ENCODE data around the gene WDR70. TPM values are rescaled to one million over a fixed set of nuclear protein-coding genes. Genes with fewer than 3 reads are reported as not detected.

WDR70 gene
- total RNA-seq, 2 donors from 2014 or later: 34.2 to 36.1 TPM

DNA sequence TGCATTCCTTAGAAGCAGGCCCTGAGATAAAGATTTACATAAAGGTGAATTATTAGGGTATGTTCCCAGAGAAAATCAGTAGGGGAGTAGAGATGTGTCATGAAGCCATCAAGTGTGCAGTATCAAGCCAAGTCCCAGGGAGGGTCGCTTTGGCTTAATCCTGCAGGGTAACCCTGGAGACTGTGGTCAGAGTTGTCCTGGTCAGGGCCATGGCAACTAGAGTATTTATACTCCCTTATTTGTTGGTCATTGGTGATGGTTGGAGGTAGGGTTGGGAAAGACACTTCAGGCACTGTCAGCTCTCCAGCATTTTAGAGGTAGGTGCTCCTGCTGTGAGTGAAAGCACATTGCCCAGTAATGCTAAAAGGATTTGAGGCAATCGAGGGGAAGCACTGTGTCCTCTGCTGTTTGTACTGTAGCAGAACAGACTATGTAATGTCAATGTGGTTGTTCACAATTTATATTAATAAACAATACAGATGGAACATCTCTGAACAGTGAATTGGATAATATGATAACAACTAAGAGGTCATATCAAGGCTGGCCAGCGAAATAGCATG is 351.9 kb downstream of the WDR70 start:
- H3K36me3 Mint-ChIP-seq (ENCODE audit: low read depth): peaks cover 7% of the 10 kb centered on the region
- no peak overlapping the region for H3K27ac ChIP-seq (ENCODE audit: low read depth, low read length)
- 87% methylated on average over 3 of the region's 3 CpGs; no CpG with 5 or more reads in 1 of the 2 experiments for WGBS, 2 experiments (ENCODE audit: insufficient coverage in 1 of 2, insufficient read length in 1 of 2)
- H3K9ac ChIP-seq (ENCODE audit: extremely low read depth, low read length, poor library complexity, severe bottlenecking): no peak overlapping the region
- no peaks in the 10 kb centered on the region for H3K4me1 ChIP-seq (ENCODE audit: control insufficient read depth, insufficient read depth, low read length)
- no peaks in the 10 kb centered on the region for H3K27me3 Mint-ChIP-seq (ENCODE audit: insufficient read depth)
- peaks cover 7% of the 10 kb centered on the region for H3K4me1 Mint-ChIP-seq
- no peaks in the 10 kb centered on the region for H3K9me3 ChIP-seq (ENCODE audit: control insufficient read depth, low read length)
- no peak for DNase-seq
- no peak overlapping the region for H3K27ac Mint-ChIP-seq
- H3K4me3 ChIP-seq (ENCODE audit: low read length): no peak overlapping the region
- H3K9me3 Mint-ChIP-seq: no peaks in the 10 kb centered on the region
- TF ChIP-seq, protein P1, sequence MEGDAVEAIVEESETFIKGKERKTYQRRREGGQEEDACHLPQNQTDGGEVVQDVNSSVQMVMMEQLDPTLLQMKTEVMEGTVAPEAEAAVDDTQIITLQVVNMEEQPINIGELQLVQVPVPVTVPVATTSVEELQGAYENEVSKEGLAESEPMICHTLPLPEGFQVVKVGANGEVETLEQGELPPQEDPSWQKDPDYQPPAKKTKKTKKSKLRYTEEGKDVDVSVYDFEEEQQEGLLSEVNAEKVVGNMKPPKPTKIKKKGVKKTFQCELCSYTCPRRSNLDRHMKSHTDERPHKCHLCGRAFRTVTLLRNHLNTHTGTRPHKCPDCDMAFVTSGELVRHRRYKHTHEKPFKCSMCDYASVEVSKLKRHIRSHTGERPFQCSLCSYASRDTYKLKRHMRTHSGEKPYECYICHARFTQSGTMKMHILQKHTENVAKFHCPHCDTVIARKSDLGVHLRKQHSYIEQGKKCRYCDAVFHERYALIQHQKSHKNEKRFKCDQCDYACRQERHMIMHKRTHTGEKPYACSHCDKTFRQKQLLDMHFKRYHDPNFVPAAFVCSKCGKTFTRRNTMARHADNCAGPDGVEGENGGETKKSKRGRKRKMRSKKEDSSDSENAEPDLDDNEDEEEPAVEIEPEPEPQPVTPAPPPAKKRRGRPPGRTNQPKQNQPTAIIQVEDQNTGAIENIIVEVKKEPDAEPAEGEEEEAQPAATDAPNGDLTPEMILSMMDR (conservative IDR thresholded peaks at IDR 0.05): no peak
- no peak overlapping the region for H3K4me3 Mint-ChIP-seq
- no peaks in the 10 kb centered on the region for H3K27me3 ChIP-seq (ENCODE audit: control insufficient read depth, insufficient read depth, low read length, poor library complexity, severe bottlenecking)
- peaks cover 3% of the 10 kb centered on the region for H3K36me3 ChIP-seq (ENCODE audit: control insufficient read depth, insufficient read depth, low read length)

DNA sequence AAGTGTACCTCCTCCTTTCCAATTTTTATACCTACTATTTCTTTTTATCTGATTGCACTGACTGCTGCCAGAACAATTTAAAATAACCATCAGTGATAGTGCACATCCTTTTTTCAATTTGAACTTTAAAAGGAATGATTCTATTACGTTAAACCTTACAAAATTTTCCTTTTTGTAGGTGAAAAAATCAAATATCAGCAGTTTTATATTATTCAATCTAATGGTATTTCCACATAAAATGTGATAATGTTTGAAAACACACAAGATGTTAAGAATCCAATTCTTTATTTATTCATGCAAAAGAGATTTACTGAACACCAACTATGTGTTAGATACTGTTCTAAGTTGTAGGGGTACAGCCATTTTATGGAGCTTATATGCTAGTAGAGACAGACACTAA is 355.0 kb downstream of the WDR70 start:
- no CpG with 5 or more reads among the region's 1 CpG for WGBS, 2 experiments (ENCODE audit: insufficient coverage in 1 of 2, insufficient read length in 1 of 2)
- no peaks in the 10 kb centered on the region for H3K36me3 ChIP-seq (ENCODE audit: control insufficient read depth, insufficient read depth, low read length)
- peaks cover 2% of the 10 kb centered on the region for H3K36me3 Mint-ChIP-seq (ENCODE audit: low read depth)

DNA sequence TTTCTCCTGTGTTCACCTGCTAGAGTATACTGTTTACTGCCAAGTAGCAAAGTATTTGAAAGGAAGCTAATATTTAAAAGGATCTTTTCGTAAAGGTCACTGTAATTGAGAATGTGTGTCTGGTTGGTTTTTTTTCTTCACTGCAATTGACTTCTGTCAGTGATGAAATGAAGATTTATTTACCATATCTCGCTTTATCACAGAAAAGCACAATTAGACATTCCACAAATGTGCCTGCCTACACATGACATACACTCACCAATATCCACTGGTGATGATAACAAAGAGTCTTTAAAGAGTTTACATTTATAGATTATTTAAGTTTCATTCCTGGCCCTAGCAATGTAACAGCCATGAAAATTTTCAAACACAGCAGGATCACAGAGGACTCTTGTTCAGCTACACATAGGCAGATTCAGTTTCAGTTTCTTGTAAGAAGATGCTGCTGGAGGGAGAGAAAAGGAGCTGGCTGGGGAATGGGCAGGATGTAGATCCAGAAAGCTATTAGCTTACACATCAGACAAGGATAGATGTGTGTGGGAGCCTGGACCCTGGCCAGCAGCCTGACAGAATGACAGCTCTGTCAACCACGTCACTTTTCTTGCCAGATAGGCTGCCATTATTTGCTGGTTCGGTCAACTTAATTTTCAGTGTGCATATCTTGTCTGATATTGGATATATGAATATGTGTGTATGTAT is 356.7 kb downstream of the WDR70 start:
- no peaks in the 10 kb centered on the region for H3K27me3 ChIP-seq (ENCODE audit: control insufficient read depth, insufficient read depth, low read length, poor library complexity, severe bottlenecking)
- no peak overlapping the region for H3K9ac ChIP-seq (ENCODE audit: extremely low read depth, low read length, poor library complexity, severe bottlenecking)
- 69% methylated on average over 4 of the region's 4 CpGs; no CpG with 5 or more reads in 1 of the 2 experiments for WGBS, 2 experiments (ENCODE audit: insufficient coverage in 1 of 2, insufficient read length in 1 of 2)
- no peaks in the 10 kb centered on the region for H3K36me3 ChIP-seq (ENCODE audit: control insufficient read depth, insufficient read depth, low read length)
- H3K27me3 Mint-ChIP-seq (ENCODE audit: insufficient read depth): no peaks in the 10 kb centered on the region
- no peak overlapping the region for H3K4me3 ChIP-seq (ENCODE audit: low read length)
- DNase-seq: no peak
- no peaks in the 10 kb centered on the region for H3K4me1 ChIP-seq (ENCODE audit: control insufficient read depth, insufficient read depth, low read length)
- H3K9me3 ChIP-seq (ENCODE audit: control insufficient read depth, low read length): no peaks in the 10 kb centered on the region
- TF ChIP-seq, protein P1 (conservative IDR thresholded peaks at IDR 0.05): no peak
- peaks cover 3% of the 10 kb centered on the region for H3K36me3 Mint-ChIP-seq (ENCODE audit: low read depth)
- H3K4me1 Mint-ChIP-seq: no peaks in the 10 kb centered on the region
- no peak overlapping the region for H3K27ac Mint-ChIP-seq
- H3K27ac ChIP-seq (ENCODE audit: low read depth, low read length): no peak overlapping the region
- H3K9me3 Mint-ChIP-seq: no peaks in the 10 kb centered on the region
- no peak overlapping the region for H3K4me3 Mint-ChIP-seq

More for the DNA sequence above, 355.0 kb downstream of the WDR70 start:
- no peak overlapping the region for H3K27ac ChIP-seq (ENCODE audit: low read depth, low read length)
- TF ChIP-seq, protein P1 (conservative IDR thresholded peaks at IDR 0.05): no peak
- peaks cover 7% of the 10 kb centered on the region for H3K4me1 Mint-ChIP-seq
- no peaks in the 10 kb centered on the region for H3K9me3 ChIP-seq (ENCODE audit: control insufficient read depth, low read length)
- no peaks in the 10 kb centered on the region for H3K9me3 Mint-ChIP-seq
- H3K27me3 Mint-ChIP-seq (ENCODE audit: insufficient read depth): no peaks in the 10 kb centered on the region
- H3K9ac ChIP-seq (ENCODE audit: extremely low read depth, low read length, poor library complexity, severe bottlenecking): no peak overlapping the region
- no peak overlapping the region for H3K4me3 Mint-ChIP-seq
- H3K27me3 ChIP-seq (ENCODE audit: control insufficient read depth, insufficient read depth, low read length, poor library complexity, severe bottlenecking): no peaks in the 10 kb centered on the region
- H3K27ac Mint-ChIP-seq: no peak overlapping the region
- H3K4me3 ChIP-seq (ENCODE audit: low read length): no peak overlapping the region
- DNase-seq: no peak
- no peaks in the 10 kb centered on the region for H3K4me1 ChIP-seq (ENCODE audit: control insufficient read depth, insufficient read depth, low read length)
